Liver (tissue), 3 donors: ENCODE measurements around the gene KCNIP1.
"Not testable (repeated sequence)": the region's sequence is repeated elsewhere in the genome, so short reads cannot be mapped to it uniquely, and the experiment has no call there.

Source experiments
- EGR1 ChIP-seq, 2 donors: IDR thresholded peaks; 2 replicates each; pipeline ENCODE4 v1.6.1; 2016 to 2018; ENCODE audit warnings: antibody characterized with exemption in 2 of 2, low read depth in 2 of 2
- FOXA1 ChIP-seq: IDR thresholded peaks from 2 replicates; pipeline ENCODE4 v1.6.1; 2016; ENCODE audit warnings: antibody characterized with exemption
- GABPA ChIP-seq, 2 donors: IDR thresholded peaks in 1 of 2; conservative IDR thresholded peaks in 1 of 2; 2 replicates each; pipeline ENCODE4 v1.6.1; 2016; ENCODE audit warnings: antibody characterized with exemption in 2 of 2, mild to moderate bottlenecking in 1 of 2, moderate library complexity in 1 of 2
- JUND ChIP-seq, 2 donors: IDR thresholded peaks; 2 replicates each; pipeline ENCODE4 v1.6.1; 2016; ENCODE audit warnings: antibody characterized with exemption in 2 of 2
- MAX ChIP-seq: IDR thresholded peaks from 2 replicates; pipeline ENCODE4 v1.6.1; 2016; ENCODE audit warnings: antibody characterized with exemption
- RAD21 ChIP-seq, 2 donors: IDR thresholded peaks; 2 replicates each; pipeline ENCODE4 v1.6.1; 2016; ENCODE audit warnings: antibody characterized with exemption in 2 of 2, mild to moderate bottlenecking in 2 of 2
- REST ChIP-seq: IDR thresholded peaks from 2 replicates; pipeline ENCODE4 v1.6.1; 2016; ENCODE audit warnings: antibody characterized with exemption, mild to moderate bottlenecking
- RXRA ChIP-seq, 2 donors: IDR thresholded peaks; 2 replicates each; pipeline ENCODE4 v1.6.1; 2017 to 2018; ENCODE audit warnings: antibody characterized with exemption in 2 of 2, mild to moderate bottlenecking in 1 of 2
- SP1 ChIP-seq: IDR thresholded peaks from 2 replicates; pipeline ENCODE4 v1.6.1; 2018; ENCODE audit warnings: antibody characterized with exemption, mild to moderate bottlenecking
- TAF1 ChIP-seq: conservative IDR thresholded peaks from 2 replicates; pipeline ENCODE4 v1.6.1; 2016; ENCODE audit warnings: antibody characterized with exemption, mild to moderate bottlenecking
- YY1 ChIP-seq: IDR thresholded peaks from 2 replicates; pipeline ENCODE4 v1.6.1; 2016; ENCODE audit warnings: antibody characterized with exemption, mild to moderate bottlenecking
- TF ChIP-seq, protein P1 (sequence below): fragments of 150-350 bp; IDR thresholded peaks from 2 replicates; pipeline ENCODE4 v1.5.1; 2017; ENCODE audit warnings: improper control_type of control experiment, low read depth, low read length; ENCODE audit not compliant: missing input control
- TF ChIP-seq, protein P2 (sequence below): IDR thresholded peaks from 2 replicates; pipeline ENCODE4 v1.6.1; 2016; ENCODE audit warnings: antibody characterized with exemption
- donor health status: healthy.
- donor health status: healthy.

GRCh38 chr5:170550382-170550781 lies 46.6 kb downstream of the KCNIP1 start:
- not testable (repeated sequence) for TF ChIP-seq GABPA (IDR thresholded peaks at IDR 0.05 in 1 of 2, conservative IDR thresholded peaks at IDR 0.05 in 1 of 2); MAX; REST; TAF1; RAD21 (IDR thresholded peaks at IDR 0.05); JUND (IDR thresholded peaks at IDR 0.05); YY1; FOXA1; EGR1 (IDR thresholded peaks at IDR 0.05; ENCODE audit: low read depth in 2 of 2); SP1; RXRA (IDR thresholded peaks at IDR 0.05)
- TF ChIP-seq, protein P1, sequence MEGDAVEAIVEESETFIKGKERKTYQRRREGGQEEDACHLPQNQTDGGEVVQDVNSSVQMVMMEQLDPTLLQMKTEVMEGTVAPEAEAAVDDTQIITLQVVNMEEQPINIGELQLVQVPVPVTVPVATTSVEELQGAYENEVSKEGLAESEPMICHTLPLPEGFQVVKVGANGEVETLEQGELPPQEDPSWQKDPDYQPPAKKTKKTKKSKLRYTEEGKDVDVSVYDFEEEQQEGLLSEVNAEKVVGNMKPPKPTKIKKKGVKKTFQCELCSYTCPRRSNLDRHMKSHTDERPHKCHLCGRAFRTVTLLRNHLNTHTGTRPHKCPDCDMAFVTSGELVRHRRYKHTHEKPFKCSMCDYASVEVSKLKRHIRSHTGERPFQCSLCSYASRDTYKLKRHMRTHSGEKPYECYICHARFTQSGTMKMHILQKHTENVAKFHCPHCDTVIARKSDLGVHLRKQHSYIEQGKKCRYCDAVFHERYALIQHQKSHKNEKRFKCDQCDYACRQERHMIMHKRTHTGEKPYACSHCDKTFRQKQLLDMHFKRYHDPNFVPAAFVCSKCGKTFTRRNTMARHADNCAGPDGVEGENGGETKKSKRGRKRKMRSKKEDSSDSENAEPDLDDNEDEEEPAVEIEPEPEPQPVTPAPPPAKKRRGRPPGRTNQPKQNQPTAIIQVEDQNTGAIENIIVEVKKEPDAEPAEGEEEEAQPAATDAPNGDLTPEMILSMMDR: not testable (repeated sequence)
- TF ChIP-seq, protein P2, sequence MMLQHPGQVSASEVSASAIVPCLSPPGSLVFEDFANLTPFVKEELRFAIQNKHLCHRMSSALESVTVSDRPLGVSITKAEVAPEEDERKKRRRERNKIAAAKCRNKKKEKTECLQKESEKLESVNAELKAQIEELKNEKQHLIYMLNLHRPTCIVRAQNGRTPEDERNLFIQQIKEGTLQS: not testable (repeated sequence)
